ENCODE results near the gene SMAD3. TPM values are rescaled to one million over a fixed set of nuclear protein-coding genes. Genes with fewer than 3 reads are reported as not detected.

The SMAD3 gene
- total and polyA plus RNA-seq, 7 donors, result 2.9 to 47.6 (median 29.3) TPM

DNA sequence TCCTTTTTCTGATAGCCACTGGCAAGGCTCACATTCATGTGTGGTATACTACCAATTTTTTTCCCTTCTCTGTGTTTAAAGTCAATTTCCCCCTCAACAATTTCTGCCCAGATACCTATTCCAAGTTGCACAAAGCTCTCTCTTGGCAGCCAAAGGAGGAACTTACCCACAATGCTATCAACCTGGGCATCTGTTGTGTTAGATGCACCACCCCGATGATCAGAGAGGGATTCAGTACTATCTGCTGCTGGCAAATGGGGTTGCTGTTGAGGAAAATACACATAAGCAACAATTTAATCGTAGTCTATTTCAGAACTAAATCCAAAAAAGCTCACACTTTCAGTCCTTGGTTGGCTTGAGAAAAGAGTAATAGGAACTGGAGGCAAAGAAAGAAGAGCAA is 143.0 kb downstream of the SMAD3 start:
- TF ChIP-seq, protein P1, sequence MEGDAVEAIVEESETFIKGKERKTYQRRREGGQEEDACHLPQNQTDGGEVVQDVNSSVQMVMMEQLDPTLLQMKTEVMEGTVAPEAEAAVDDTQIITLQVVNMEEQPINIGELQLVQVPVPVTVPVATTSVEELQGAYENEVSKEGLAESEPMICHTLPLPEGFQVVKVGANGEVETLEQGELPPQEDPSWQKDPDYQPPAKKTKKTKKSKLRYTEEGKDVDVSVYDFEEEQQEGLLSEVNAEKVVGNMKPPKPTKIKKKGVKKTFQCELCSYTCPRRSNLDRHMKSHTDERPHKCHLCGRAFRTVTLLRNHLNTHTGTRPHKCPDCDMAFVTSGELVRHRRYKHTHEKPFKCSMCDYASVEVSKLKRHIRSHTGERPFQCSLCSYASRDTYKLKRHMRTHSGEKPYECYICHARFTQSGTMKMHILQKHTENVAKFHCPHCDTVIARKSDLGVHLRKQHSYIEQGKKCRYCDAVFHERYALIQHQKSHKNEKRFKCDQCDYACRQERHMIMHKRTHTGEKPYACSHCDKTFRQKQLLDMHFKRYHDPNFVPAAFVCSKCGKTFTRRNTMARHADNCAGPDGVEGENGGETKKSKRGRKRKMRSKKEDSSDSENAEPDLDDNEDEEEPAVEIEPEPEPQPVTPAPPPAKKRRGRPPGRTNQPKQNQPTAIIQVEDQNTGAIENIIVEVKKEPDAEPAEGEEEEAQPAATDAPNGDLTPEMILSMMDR (IDR thresholded peaks at IDR 0.05), result no peak
- Histone ChIP-seq H3K4me3 (no peak overlapping the region), H3K27ac (peak overlapping the region; percentile 50), H3K9me3 (no peaks in the 10 kb centered on the region), H3K4me1 (peaks cover 28% of the 10 kb centered on the region), H3K27me3 (ENCODE audit: insufficient read depth in 3 of 3, low read length in 2 of 3) (no peaks in the 10 kb centered on the region), H3K36me3 (ENCODE audit: insufficient read depth in 1 of 2, low read depth in 1 of 2) (peaks cover 0 to 9% of the 10 kb centered on the region in 2 donors)
- DNase-seq, result no peak
- no peak for ATAC-seq
- WGBS, 3 donors, result 48 to 72% (median 58%) methylated on average over 2 of the region's 2 CpGs
- intact Hi-C loops (cut with DNase I), result no loop called here

DNA sequence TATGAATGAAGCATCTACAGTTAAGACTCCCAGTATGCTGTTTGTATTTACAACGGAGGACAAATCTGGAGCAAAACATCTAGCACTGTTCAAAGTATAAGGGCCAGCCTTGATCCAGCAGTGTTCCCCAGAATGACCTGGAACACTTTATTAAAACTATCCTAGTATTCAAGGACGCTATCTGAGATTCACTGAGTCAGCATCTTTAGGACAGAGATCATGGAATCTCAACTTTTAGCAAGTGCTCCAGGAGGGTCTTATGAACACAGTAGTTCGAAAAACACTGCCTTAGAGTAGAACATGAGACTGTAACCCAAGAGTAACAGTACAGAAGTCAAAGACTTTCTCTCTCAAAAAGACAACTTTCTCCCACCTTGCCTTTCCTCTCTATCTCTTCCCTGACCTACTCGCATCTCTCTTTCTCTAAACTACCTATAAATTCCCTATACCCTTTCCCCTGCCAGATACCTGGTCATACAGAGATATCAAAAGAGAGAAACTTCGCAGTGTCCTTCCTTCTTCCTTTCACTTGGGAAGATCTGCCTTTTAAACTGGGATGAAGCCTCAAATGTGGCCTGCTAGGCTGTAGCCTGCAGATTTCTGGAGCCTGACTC is 145.3 kb downstream of the SMAD3 start:
- intact Hi-C loops (cut with DNase I), result loop anchor here in 1 of 2 donors (5.0 kb wide), 1 partner anchor 37 kb away; no protein-coding TSS in a partner anchor
- 87 to 96% (median 89%) methylated on average over 5 of the region's 5 CpGs for WGBS, 3 donors

DNA sequence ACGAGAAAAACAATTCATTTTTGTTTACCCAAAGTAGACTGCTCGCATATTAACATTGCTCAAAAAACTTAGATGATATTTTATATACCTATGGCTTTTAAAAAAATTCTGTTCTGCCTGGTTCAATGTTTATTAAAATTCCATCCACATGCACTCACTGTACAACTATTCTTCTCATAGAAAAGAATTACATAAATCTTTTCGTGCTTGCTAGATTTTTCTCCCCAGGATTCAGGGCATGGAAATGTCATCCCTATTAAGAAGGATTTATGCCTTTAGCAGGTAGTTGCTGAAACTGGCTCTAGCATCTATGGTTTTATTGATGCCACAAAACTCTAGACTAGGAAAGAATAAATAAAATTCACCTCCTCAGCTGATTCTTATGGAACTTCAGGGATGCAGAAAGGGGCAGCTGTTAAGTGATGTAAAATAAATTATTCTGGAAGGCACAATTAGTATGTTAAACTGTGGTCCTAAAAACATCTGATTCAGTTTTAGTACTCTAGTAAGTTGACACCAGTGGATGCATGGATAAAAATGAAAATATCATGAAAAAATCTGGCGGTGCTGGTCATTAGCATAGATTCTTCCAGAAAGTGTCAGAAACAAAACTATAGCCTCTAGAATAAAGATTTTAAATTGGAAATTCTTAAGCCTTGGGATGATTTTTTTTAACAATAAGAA is 147.4 kb downstream of the SMAD3 start:
- no peaks in the 10 kb centered on the region for H3K9me3 ChIP-seq
- H3K4me3 ChIP-seq, result no peak overlapping the region
- 78 to 96% (median 92%) methylated on average over 4 of the region's 4 CpGs for WGBS, 3 donors
- no peak overlapping the region for H3K27ac ChIP-seq
- no peak for DNase-seq
- intact Hi-C loops (cut with DNase I), result loop anchor here in 1 of 2 donors (5.0 kb wide), 1 partner anchor 34 kb away; no protein-coding TSS in a partner anchor
- H3K27me3 ChIP-seq (ENCODE audit: insufficient read depth in 3 of 3, low read length in 2 of 3), result no peaks in the 10 kb centered on the region
- H3K36me3 ChIP-seq (ENCODE audit: insufficient read depth in 1 of 2, low read depth in 1 of 2), result peaks cover 0 to 9% of the 10 kb centered on the region in 2 donors
- no peak for ATAC-seq
- peaks cover 7% of the 10 kb centered on the region for H3K4me1 ChIP-seq
- TF ChIP-seq, protein P1 (IDR thresholded peaks at IDR 0.05), result no peak

More for the DNA sequence above, 145.3 kb downstream of the SMAD3 start:
- no peak for DNase-seq
- TF ChIP-seq, protein P1 (IDR thresholded peaks at IDR 0.05), result no peak
- H3K4me1 ChIP-seq, result peaks cover 12% of the 10 kb centered on the region
- no peak overlapping the region for H3K4me3 ChIP-seq
- no peaks in the 10 kb centered on the region for H3K9me3 ChIP-seq
- no peak for ATAC-seq
- no peak overlapping the region for H3K27ac ChIP-seq
- no peaks in the 10 kb centered on the region for H3K27me3 ChIP-seq (ENCODE audit: insufficient read depth in 3 of 3, low read length in 2 of 3)
- H3K36me3 ChIP-seq (ENCODE audit: insufficient read depth in 1 of 2, low read depth in 1 of 2), result peaks cover 0 to 9% of the 10 kb centered on the region in 2 donors

DNA sequence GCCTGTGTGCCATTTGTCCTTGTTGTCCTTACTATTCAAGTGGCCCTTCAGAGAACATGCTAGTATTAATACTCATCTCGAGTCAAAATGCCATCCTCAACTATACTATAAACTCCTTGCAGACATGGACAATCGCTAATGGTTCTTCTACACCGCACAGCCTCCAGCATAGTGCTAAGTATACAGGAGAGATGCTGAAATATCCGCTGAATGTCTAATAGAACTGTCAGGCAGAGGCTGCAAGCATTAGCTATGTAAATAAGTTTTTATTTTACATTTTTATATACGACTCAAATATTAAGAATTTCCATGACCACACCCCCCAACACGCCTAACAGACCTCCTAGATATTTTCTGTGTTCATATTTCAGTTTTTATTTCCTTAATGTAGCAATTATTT is 149.7 kb downstream of the SMAD3 start:
- TF ChIP-seq, protein P1 (IDR thresholded peaks at IDR 0.05), result no peak
- H3K36me3 ChIP-seq (ENCODE audit: insufficient read depth in 1 of 2, low read depth in 1 of 2), result peaks cover 0 to under 1% of the 10 kb centered on the region in 2 donors
- DNase-seq, result no peak
- no peak for ATAC-seq
- WGBS, 3 donors, result 85 to 94% (median 89%) methylated on average over 6 of the region's 6 CpGs
- no peaks in the 10 kb centered on the region for H3K9me3 ChIP-seq
- no peaks in the 10 kb centered on the region for H3K4me1 ChIP-seq
- no peak overlapping the region for H3K4me3 ChIP-seq
- H3K27ac ChIP-seq, result no peak overlapping the region
- intact Hi-C loops (cut with DNase I), result no loop called here
- H3K27me3 ChIP-seq (ENCODE audit: insufficient read depth in 3 of 3, low read length in 2 of 3), result no peaks in the 10 kb centered on the region
